A673 (cell line): ENCODE data around the gene CCDC27. TPM values are rescaled to one million over a fixed set of nuclear protein-coding genes. Genes with fewer than 3 reads are reported as not detected.
A peak's percentile ranks its signal among the peaks of the same experiment; 100 is the strongest.

ENCODE experiments used
- BruUV-seq: library from RNA; stranded (reverse); fragments of 400-500 nt; replicated peaks from 2 replicates; lab custom pipeline; 2021; lab: Mats Ljungman, UMichigan
- CTCF ChIA-PET: fragments of 300-600 bp; sonication (Branson Sonifier 250); formaldehyde crosslinking; loops from one replicate; lab custom pipeline; 2022; ENCODE audit warnings: antibody characterized with exemption; lab: Charles Lee
- POLR2A ChIA-PET: fragments of 300-600 bp; sonication (Branson Sonifier 250); formaldehyde crosslinking; loops from one replicate; lab custom pipeline; 2022; ENCODE audit warnings: antibody characterized with exemption; ENCODE audit not compliant: low non-redundant PET; lab: Charles Lee
- DNase-seq: peaks from one replicate; pipeline ENCODE4 v3.0.0-alpha.2; 2015; ENCODE audit warnings: low spot score
- H3K27ac ChIP-seq: fragments of 200-600 bp; sonication (generic); 2 replicates; pipeline ENCODE4 v1.5.1; 2016; ENCODE audit warnings: mixed run types, low read depth, mild to moderate bottlenecking, mixed read lengths, antibody characterized with exemption, low read length; ENCODE audit not compliant: poor library complexity, severe bottlenecking
- H3K27me3 ChIP-seq: fragments of 200-600 bp; sonication (generic); replicated peaks from 2 replicates; pipeline ENCODE4 v1.6.1; 2017; ENCODE audit warnings: mixed run types, low read depth, mild to moderate bottlenecking, mixed read lengths, antibody characterized with exemption, low read length; ENCODE audit not compliant: insufficient read depth, poor library complexity
- H3K36me3 ChIP-seq: fragments of 200-600 bp; sonication (generic); 2 replicates; pipeline ENCODE4 v1.6.1; 2016; ENCODE audit warnings: mixed run types, mild to moderate bottlenecking, mixed read lengths, antibody characterized with exemption, low read length; ENCODE audit not compliant: insufficient read depth, poor library complexity, severe bottlenecking
- H3K4me1 ChIP-seq: fragments of 200-600 bp; sonication (generic); 2 replicates; pipeline ENCODE4 v1.6.1; 2017; ENCODE audit warnings: mixed run types, mild to moderate bottlenecking, mixed read lengths, antibody characterized with exemption, low read length; ENCODE audit not compliant: insufficient read depth, poor library complexity, severe bottlenecking
- H3K4me3 ChIP-seq: fragments of 200-600 bp; sonication (generic); 2 replicates; pipeline ENCODE4 v1.5.1; 2016; ENCODE audit warnings: low read depth, mixed run types, mild to moderate bottlenecking, mixed read lengths, low read length; ENCODE audit not compliant: poor library complexity, severe bottlenecking
- H3K9me3 ChIP-seq: fragments of 200-600 bp; sonication (generic); 2 replicates; pipeline ENCODE4 v1.6.1; 2016; ENCODE audit warnings: mixed run types, low read depth, mild to moderate bottlenecking, mixed read lengths, antibody characterized with exemption, low read length; ENCODE audit not compliant: poor library complexity, severe bottlenecking
- EZH2 ChIP-seq: fragments of 200-600 bp; sonication (generic); IDR thresholded peaks from 2 replicates; pipeline ENCODE4 v1.6.1; 2017; ENCODE audit warnings: borderline replicate concordance, low read depth, mild to moderate bottlenecking, mixed read lengths, antibody characterized with exemption, low read length; ENCODE audit not compliant: poor library complexity, severe bottlenecking
- intact Hi-C: fragments of 100-400 bp; cut with micrococcal nuclease; formaldehyde crosslinking; loops from one replicate; pipeline ENCODE4 v1.10.0; 2022; ENCODE audit not compliant: unreplicated experiment
- total RNA-seq: library from RNA; stranded (reverse); gene quantifications from 2 replicates; pipeline ENCODE4 v1.2.3, GENCODE V29; 2021
- TF ChIP-seq, protein P1 (sequence below): fragments of 300-800, 200-600 bp; sonication (generic); conservative IDR thresholded peaks from 2 replicates; pipeline ENCODE4 v1.5.1; 2017; ENCODE audit warnings: low read depth, mild to moderate bottlenecking, antibody characterized with exemption, low read length, moderate library complexity, mixed read lengths

CCDC27 gene
- total RNA-seq, 1 experiment from 2014 or later: not detected

DNA sequence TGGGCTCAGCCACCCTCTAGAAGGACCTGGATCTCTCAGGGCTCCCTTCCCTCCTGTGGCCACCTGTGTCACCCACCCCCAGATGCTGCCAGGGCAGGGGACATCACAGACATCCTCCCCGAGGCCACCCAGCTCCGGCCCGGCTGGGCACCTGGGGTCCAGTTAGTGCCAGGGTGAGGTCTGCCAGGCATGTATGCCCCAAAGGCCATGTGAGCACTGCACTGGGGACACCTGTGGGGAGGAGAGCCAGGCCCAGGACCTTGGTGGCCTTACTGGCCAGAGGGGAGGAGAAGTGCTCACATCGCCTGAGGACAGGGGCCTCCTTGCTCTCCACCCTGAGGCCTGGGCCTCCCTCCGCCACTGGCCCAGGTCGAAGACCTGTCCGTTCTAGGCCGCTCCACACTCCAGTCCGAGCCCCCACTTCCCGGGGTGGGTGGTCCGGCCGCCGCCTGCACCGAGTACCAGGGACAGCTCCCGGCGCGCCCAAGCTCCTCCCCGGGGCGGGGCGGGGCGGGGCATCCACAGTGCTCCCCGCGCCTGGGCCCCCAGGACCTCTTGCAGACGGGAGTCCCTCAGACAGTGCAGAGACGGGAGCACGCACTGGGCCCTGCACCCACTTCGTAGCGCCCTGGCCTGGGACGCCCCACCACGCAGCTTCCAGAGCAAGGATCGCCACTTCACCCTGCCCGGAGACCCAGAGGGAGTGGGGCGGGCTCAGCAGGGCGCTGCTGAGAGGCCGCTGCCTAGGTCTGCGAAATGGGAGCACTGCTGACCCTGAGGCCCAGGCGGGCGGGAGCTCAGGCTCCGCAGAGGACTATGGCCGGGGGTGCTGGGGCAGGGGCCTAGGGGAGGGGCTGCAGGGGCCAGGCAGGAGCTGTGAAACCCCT, 34.3 kb upstream of the CCDC27 start:
- H3K9me3 ChIP-seq: no peaks in the 10 kb centered on the region
- TF ChIP-seq, protein P1, sequence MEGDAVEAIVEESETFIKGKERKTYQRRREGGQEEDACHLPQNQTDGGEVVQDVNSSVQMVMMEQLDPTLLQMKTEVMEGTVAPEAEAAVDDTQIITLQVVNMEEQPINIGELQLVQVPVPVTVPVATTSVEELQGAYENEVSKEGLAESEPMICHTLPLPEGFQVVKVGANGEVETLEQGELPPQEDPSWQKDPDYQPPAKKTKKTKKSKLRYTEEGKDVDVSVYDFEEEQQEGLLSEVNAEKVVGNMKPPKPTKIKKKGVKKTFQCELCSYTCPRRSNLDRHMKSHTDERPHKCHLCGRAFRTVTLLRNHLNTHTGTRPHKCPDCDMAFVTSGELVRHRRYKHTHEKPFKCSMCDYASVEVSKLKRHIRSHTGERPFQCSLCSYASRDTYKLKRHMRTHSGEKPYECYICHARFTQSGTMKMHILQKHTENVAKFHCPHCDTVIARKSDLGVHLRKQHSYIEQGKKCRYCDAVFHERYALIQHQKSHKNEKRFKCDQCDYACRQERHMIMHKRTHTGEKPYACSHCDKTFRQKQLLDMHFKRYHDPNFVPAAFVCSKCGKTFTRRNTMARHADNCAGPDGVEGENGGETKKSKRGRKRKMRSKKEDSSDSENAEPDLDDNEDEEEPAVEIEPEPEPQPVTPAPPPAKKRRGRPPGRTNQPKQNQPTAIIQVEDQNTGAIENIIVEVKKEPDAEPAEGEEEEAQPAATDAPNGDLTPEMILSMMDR: no peak
- TF ChIP-seq EZH2: no peak
- H3K36me3 ChIP-seq: no peaks in the 10 kb centered on the region
- intact Hi-C loops: no loop called here
- peak; percentile 54 for DNase-seq
- H3K4me3 ChIP-seq: no peak overlapping the region
- H3K27ac ChIP-seq: no peak overlapping the region
- H3K4me1 ChIP-seq: peaks cover 13% of the 10 kb centered on the region
- BruUV-seq: no TSS peak
- H3K27me3 ChIP-seq: no peaks in the 10 kb centered on the region
- ChIA-PET POLR2A (no interaction called here), CTCF (interaction anchor here (0.6 kb wide), 2 partner anchors 9 to 1735 kb away, joined by 9 to 13 read pairs; no protein-coding TSS in a partner anchor)

DNA sequence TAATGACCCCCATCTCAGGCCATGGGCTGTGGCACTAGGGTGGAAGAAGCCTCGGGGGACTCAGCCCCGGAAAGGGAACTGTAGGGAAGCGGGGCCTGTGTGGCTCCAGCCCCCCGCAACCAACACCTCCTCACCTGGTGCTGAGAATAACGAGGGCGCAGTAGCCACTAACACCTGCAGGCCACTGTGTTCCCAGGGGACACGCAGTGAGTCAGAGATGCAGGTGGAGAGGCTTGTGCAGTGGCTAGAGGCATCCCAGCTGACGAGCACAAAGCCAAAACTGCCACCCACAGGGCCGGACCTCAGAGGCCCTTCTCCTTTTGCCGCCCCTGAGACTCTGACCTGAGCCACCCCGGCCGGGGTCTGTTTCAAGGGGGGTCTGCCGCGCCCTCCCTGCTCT, 33.5 kb upstream of the CCDC27 start:
- BruUV-seq: no TSS peak
- TF ChIP-seq, protein P1: no peak
- Histone ChIP-seq H3K27ac (no peak overlapping the region), H3K36me3 (no peaks in the 10 kb centered on the region), H3K4me3 (no peak overlapping the region), H3K27me3 (no peaks in the 10 kb centered on the region), H3K9me3 (no peaks in the 10 kb centered on the region), H3K4me1 (peaks cover 13% of the 10 kb centered on the region)
- ChIA-PET POLR2A (no interaction called here), CTCF (interaction anchor here (0.6 kb wide), 1 partner anchor 53 kb away, joined by 8 read pairs; no protein-coding TSS in a partner anchor)
- intact Hi-C loops: no loop called here
- DNase-seq: no peak

DNA sequence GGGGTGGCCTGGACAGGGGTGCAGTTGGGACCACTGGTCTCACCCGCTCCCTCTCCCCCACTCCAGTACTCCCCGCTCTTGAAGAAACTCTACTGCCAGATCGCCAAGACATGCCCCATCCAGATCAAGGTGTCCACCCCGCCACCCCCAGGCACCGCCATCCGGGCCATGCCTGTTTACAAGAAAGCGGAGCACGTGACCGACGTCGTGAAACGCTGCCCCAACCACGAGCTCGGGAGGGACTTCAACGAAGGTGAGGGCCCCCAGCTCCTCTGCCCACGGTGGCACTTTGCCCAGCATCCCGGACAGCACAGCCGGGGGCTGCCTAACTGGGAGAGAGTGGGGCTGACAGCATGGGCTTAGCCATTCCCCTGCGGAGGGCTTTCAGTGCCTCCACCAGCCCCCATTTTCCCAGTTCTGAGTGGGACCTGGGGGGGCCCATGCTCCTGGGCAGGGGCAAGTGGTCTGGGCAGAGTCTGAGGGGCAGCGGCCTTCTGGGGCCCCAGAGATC, 30.2 kb upstream of the CCDC27 start:
- no peak for DNase-seq
- H3K9me3 ChIP-seq: no peaks in the 10 kb centered on the region
- no peaks in the 10 kb centered on the region for H3K27me3 ChIP-seq
- CTCF ChIA-PET: no interaction called here
- TF ChIP-seq, protein P1: no peak
- TF ChIP-seq EZH2: no peak
- no TSS peak for BruUV-seq
- peaks cover 10% of the 10 kb centered on the region for H3K4me1 ChIP-seq
- H3K4me3 ChIP-seq: no peak overlapping the region
- H3K27ac ChIP-seq: no peak overlapping the region
- intact Hi-C loops: loop anchor here (5.0 kb wide), 2 partner anchors 155 to 270 kb away; partner anchors contain the start of gene ARHGEF16
- POLR2A ChIA-PET: no interaction called here
- H3K36me3 ChIP-seq: no peaks in the 10 kb centered on the region
